Cardiac septum (tissue), 1 donor: ENCODE measurements around the gene GNAI2. TPM values are rescaled to one million over a fixed set of nuclear protein-coding genes. Genes with fewer than 3 reads are reported as not detected.

Experiments
- DNase-seq: peaks from one replicate; pipeline ENCODE4 v3.0.0-alpha.2; 2020; ENCODE audit warnings: low spot score
- intact Hi-C: fragments of 100-400 bp; cut with DNase I; formaldehyde crosslinking; loops from one replicate; pipeline ENCODE4 v1.14.0; 2022
- microRNA-seq: library from miRNA; unstranded; fragments of <30 nt; microRNA quantifications from one replicate; pipeline ENCODE4 v1.2.0, GENCODE V29; 2020
- total RNA-seq: library from RNA; stranded (reverse); fragmentation: NEBNext Ultra II Directional; extraction: Animal tissue kit (Norgen Biotek cat#: 25700); gene quantifications from one replicate; pipeline ENCODE4 v1.2.1, GENCODE V29; 2021
- donor health status: DM: no; HTN: no; CAD: no.

The GNAI2 gene
- total RNA-seq, 1 donor from 2014 or later: 153 TPM

GRCh38 chr3:50300681-50301254 is 64.8 kb downstream of the GNAI2 start:
- intact Hi-C loops: loop anchor here (1.0 to 5.0 kb wide), 2 partner anchors 23 to 37 kb away; no protein-coding TSS in a partner anchor
- no peak for DNase-seq

DNA sequence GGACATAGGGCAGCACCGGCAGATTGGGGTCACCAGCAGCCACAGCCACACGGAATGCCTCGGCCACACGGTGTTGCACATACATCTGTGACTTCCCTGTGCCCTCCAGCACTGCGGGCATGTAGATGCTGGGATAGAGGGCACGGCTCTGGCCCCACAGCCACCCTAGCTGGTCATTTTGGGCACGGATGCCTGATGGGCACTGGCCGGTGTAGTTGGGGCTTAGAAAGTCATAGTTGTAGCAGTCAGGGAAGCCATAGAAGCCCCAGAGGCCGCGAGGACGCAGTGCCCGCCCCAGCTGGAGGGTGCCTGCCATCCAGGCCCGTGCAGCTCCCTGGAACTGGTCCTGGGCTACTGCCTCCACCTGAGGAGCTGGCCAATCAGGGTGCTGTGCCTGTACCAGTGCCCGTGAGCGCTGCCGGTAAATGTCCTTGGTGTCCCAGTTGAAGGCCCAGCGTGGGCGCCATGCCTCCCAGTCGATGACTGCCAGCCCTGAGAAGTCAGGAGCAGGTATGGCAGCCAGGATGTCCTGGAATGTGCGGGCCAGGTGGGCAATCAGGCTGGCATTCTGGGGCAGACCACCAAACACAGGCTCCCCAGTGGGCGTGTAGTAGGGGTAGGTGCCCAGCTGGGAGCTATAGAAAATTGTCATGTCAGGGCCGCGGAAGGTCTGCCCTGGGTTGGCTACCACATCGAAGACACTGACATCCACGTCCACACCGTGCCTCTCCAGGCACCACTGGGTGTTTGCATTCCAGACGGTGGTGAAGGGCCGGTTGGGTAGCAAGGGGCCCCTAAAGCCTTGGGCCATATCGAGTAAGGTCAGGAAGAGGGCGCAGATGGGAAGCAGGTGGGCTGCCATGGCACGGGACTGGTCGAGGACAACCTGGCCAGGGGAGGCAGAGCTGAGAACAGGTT is 66.3 kb downstream of the GNAI2 start:
- intact Hi-C loops: loop anchor here (5.0 kb wide), 1 partner anchor 35 kb away; no protein-coding TSS in a partner anchor
- DNase-seq: no peak

- peak; percentile 90 for DNase-seq
- intact Hi-C loops: loop anchor here (5.0 kb wide), 1 partner anchor 34 kb away; no protein-coding TSS in a partner anchor
Observed at GRCh38 chr3:50303013-50303815, 67.2 kb downstream of the GNAI2 start, which contains the start of gene HYAL1. Gene HYAL1 (minus strand): TSS chr3:50303574. CDS start chr3:50302956, 618 bp downstream.

DNA sequence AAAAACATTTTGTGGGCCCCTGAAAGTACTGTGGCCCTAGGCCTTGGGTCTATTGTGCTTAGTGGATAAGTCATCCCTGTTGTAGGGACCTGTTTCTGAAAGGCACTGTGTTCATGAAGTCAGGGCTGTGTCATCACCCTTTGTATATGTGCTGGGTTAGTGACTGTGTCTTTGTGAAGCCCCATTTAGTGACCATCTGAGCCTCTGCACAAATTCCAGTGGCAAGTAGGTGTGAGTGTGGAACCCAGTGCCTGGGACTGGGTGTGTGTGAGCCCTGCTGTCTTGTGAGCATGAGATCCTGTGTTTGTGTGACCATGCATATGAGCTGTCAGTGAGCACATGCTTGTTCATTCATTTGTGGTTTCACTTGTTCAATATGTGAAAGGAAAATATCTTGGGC is 68.6 kb downstream of the GNAI2 start:
- DNase-seq: no peak
- intact Hi-C loops: loop anchor here (5.0 kb wide), 1 partner anchor 33 kb away; no protein-coding TSS in a partner anchor

Small RNA genes within 50 kb of the gene (microRNA-seq; reads per million reads assigned to microRNA genes)
- not detected for gene MIR5787

Other genes starting within 250 kb of the GNAI2 start
- 85.3 TPM for gene RBM5, start 147.3 kb upstream of the GNAI2 start, total RNA-seq
- gene SEMA3F, start 80.9 kb upstream of the GNAI2 start, total RNA-seq: 10.0 TPM
- not detected for gene GNAT1, start 44.6 kb upstream of the GNAI2 start, total RNA-seq
- 6.6 TPM for gene SLC38A3, start 30.9 kb upstream of the GNAI2 start, total RNA-seq
- 26.5 TPM for gene SEMA3B, start 32.9 kb downstream of the GNAI2 start, total RNA-seq
- gene LSMEM2, start 42.9 kb downstream of the GNAI2 start, total RNA-seq: 25.7 TPM
- gene IFRD2, start 56.2 kb downstream of the GNAI2 start, total RNA-seq: 45.7 TPM
- 1.3 TPM for gene HYAL3, start 63.2 kb downstream of the GNAI2 start, total RNA-seq
- 8.5 TPM for gene NAA80, start 63.2 kb downstream of the GNAI2 start, total RNA-seq
- 51.6 TPM for gene HYAL1, start 67.4 kb downstream of the GNAI2 start, total RNA-seq
- gene HYAL2, start 86.5 kb downstream of the GNAI2 start, total RNA-seq: 42.0 TPM
- gene TUSC2, start 92.0 kb downstream of the GNAI2 start, total RNA-seq: 24.5 TPM
- gene RASSF1, start 104.6 kb downstream of the GNAI2 start, total RNA-seq: 11.0 TPM
- gene ZMYND10, start 109.5 kb downstream of the GNAI2 start, total RNA-seq: 0.35 TPM
- gene NPRL2, start 114.6 kb downstream of the GNAI2 start, total RNA-seq: 19.1 TPM
- 6.4 TPM for gene CYB561D2, start 114.7 kb downstream of the GNAI2 start, total RNA-seq
- gene TMEM115, start 123.3 kb downstream of the GNAI2 start, total RNA-seq: 26.6 TPM